ENCODE data around the gene HSPH1.

HSPH1 gene

DNA sequence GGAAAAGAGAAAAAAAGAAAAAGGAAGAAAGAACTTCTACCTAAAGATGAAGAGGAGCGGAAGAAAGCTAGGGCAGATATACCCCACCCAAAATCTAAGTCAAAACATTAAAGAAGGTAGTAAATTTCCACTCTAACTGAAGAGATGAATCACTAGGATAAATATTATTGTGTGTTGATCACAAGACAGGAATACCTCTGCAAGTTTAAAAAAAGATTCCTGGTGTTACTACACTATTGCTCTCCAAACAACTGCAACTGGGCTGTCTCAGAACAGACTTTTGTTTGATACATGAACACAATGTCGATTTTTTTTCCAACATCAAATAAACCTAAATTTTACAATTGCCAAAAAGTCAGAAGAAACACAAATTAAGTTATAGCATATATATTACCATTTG is 6.8 kb downstream of the HSPH1 start:
- Histone ChIP-seq H3K79me2 (ENCODE audit: low read length) (peaks cover 50% of the 10 kb centered on the region), H4K20me1 (ENCODE audit: insufficient read depth, low read length) (no peaks in the 10 kb centered on the region), H3K27ac (ENCODE audit: low read length) (no peak overlapping the region), H3K27me3 (replicated peaks; ENCODE audit: insufficient read depth, low read length) (no peaks in the 10 kb centered on the region), H3K4me3 (ENCODE audit: low read length) (no peak overlapping the region), H3K4me1 (ENCODE audit: low read length) (no peaks in the 10 kb centered on the region), H2AFZ (ENCODE audit: low read length) (no peak overlapping the region), H3K36me3 (replicated peaks; ENCODE audit: insufficient read depth, low read length) (no peaks in the 10 kb centered on the region; the same call in 1 of the 2 replicates), H3K9me3 (replicated peaks; ENCODE audit: insufficient read depth, low read length) (no peaks in the 10 kb centered on the region), H3K4me2 (ENCODE audit: low read depth, low read length) (no peak overlapping the region), H3K9me2 (replicated peaks; ENCODE audit: insufficient read depth, low read length) (no peaks in the 10 kb centered on the region), H3F3A (ENCODE audit: insufficient read depth, low read length) (no peaks in the 10 kb centered on the region), H3K9ac (ENCODE audit: low read length) (no peak overlapping the region)
- TF ChIP-seq EZH2phosphoT487 (IDR thresholded peaks at IDR 0.05; ENCODE audit: low read length), result no peak
- no peak for TF ChIP-seq EZH2 (optimal IDR thresholded peaks at IDR 0.05; ENCODE audit: low read depth, low read length)
- TF ChIP-seq, protein P1, sequence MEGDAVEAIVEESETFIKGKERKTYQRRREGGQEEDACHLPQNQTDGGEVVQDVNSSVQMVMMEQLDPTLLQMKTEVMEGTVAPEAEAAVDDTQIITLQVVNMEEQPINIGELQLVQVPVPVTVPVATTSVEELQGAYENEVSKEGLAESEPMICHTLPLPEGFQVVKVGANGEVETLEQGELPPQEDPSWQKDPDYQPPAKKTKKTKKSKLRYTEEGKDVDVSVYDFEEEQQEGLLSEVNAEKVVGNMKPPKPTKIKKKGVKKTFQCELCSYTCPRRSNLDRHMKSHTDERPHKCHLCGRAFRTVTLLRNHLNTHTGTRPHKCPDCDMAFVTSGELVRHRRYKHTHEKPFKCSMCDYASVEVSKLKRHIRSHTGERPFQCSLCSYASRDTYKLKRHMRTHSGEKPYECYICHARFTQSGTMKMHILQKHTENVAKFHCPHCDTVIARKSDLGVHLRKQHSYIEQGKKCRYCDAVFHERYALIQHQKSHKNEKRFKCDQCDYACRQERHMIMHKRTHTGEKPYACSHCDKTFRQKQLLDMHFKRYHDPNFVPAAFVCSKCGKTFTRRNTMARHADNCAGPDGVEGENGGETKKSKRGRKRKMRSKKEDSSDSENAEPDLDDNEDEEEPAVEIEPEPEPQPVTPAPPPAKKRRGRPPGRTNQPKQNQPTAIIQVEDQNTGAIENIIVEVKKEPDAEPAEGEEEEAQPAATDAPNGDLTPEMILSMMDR (IDR thresholded peaks at IDR 0.05; ENCODE audit: low read length), result no peak
- DNase-seq, result no peak

DNA sequence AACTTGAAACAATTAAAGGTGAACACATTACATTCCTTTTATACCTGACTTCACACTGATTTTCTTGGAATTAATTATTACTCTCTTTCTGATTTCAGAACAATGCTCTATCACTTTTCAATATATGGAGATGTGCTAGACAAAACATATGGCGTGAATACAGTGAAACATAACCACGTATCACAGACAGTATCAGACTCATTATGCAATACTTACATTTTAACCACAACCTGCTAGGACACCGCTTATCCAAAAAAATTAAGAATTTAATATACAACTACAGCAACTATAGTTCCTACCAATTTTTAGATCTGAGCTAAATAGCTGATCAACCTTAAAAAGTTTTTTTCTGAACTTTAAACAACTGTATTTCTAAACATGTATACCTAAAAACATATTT is 9.9 kb downstream of the HSPH1 start:
- peaks cover 37% of the 10 kb centered on the region for H3K79me2 ChIP-seq (ENCODE audit: low read length)
- no peak overlapping the region for H2AFZ ChIP-seq (ENCODE audit: low read length)
- no peaks in the 10 kb centered on the region for H3K9me3 ChIP-seq (replicated peaks; ENCODE audit: insufficient read depth, low read length)
- H3K36me3 ChIP-seq (replicated peaks; ENCODE audit: insufficient read depth, low read length), result no peaks in the 10 kb centered on the region; the same call in 1 of the 2 replicates
- H3K9ac ChIP-seq (ENCODE audit: low read length), result no peak overlapping the region
- TF ChIP-seq EZH2 (optimal IDR thresholded peaks at IDR 0.05; ENCODE audit: low read depth, low read length), result no peak
- no peak for TF ChIP-seq EZH2phosphoT487 (IDR thresholded peaks at IDR 0.05; ENCODE audit: low read length)
- TF ChIP-seq, protein P1 (IDR thresholded peaks at IDR 0.05; ENCODE audit: low read length), result no peak
- H3K9me2 ChIP-seq (replicated peaks; ENCODE audit: insufficient read depth, low read length), result no peaks in the 10 kb centered on the region
- H3K27ac ChIP-seq (ENCODE audit: low read length), result no peak overlapping the region
- no peak overlapping the region for H3K4me3 ChIP-seq (ENCODE audit: low read length)
- H3F3A ChIP-seq (ENCODE audit: insufficient read depth, low read length), result no peaks in the 10 kb centered on the region
- no peak overlapping the region for H3K4me2 ChIP-seq (ENCODE audit: low read depth, low read length)
- H3K4me1 ChIP-seq (ENCODE audit: low read length), result no peaks in the 10 kb centered on the region
- DNase-seq, result no peak
- H4K20me1 ChIP-seq (ENCODE audit: insufficient read depth, low read length), result no peaks in the 10 kb centered on the region
- H3K27me3 ChIP-seq (replicated peaks; ENCODE audit: insufficient read depth, low read length), result no peaks in the 10 kb centered on the region

DNA sequence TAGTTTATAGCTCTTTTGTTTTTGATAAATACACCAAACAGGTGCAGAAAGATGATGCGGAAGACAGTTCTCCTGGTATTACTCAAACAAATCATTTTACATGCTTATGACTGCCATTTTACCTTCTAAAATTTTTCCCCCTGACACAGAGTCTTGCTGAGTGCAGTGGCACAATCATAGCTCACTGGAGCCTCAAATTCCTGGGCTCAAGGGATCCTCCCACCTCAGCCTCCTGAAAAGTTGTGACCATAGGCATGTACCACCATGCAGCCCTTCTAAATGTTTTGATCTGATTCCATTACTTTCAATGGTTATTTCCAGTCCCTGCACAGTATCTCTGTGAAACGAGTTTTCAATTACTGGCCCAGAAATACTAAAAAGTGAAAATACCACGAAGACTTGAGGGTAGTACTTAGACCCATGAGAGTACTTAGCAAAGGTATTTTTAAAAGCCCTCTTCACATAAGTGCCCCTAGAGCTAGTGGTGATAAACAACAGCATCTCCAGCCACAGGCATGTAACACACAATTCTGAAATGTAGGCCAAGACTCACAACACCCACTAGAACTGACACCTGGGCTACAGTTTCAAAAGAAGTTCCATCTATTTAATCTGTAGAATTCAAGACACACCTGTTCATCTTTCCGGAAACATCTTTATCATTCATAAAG is 11.3 kb downstream of the HSPH1 start:
- H3K9me2 ChIP-seq (replicated peaks; ENCODE audit: insufficient read depth, low read length), result no peaks in the 10 kb centered on the region
- no peak for DNase-seq
- no peaks in the 10 kb centered on the region for H3K9me3 ChIP-seq (replicated peaks; ENCODE audit: insufficient read depth, low read length)
- no peak overlapping the region for H3K27ac ChIP-seq (ENCODE audit: low read length)
- H3K36me3 ChIP-seq (replicated peaks; ENCODE audit: insufficient read depth, low read length), result no peaks in the 10 kb centered on the region; the same call in 1 of the 2 replicates
- H2AFZ ChIP-seq (ENCODE audit: low read length), result no peak overlapping the region
- H3K79me2 ChIP-seq (ENCODE audit: low read length), result peaks cover 34% of the 10 kb centered on the region
- no peak overlapping the region for H3K4me3 ChIP-seq (ENCODE audit: low read length)
- H4K20me1 ChIP-seq (ENCODE audit: insufficient read depth, low read length), result no peaks in the 10 kb centered on the region
- H3K4me1 ChIP-seq (ENCODE audit: low read length), result no peaks in the 10 kb centered on the region
- H3F3A ChIP-seq (ENCODE audit: insufficient read depth, low read length), result no peaks in the 10 kb centered on the region
- no peaks in the 10 kb centered on the region for H3K27me3 ChIP-seq (replicated peaks; ENCODE audit: insufficient read depth, low read length)
- H3K4me2 ChIP-seq (ENCODE audit: low read depth, low read length), result no peak overlapping the region
- no peak overlapping the region for H3K9ac ChIP-seq (ENCODE audit: low read length)
- TF ChIP-seq EZH2phosphoT487 (IDR thresholded peaks at IDR 0.05; ENCODE audit: low read length) (no peak), EZH2 (optimal IDR thresholded peaks at IDR 0.05; ENCODE audit: low read depth, low read length) (no peak)
- TF ChIP-seq, protein P1 (IDR thresholded peaks at IDR 0.05; ENCODE audit: low read length), result no peak
